ENCODE measurements around the gene TOGARAM1.

- no peak for TF ChIP-seq CTCF (IDR thresholded peaks at IDR 0.05)
- TF ChIP-seq POLR2A (IDR thresholded peaks at IDR 0.05): no peak
- TF ChIP-seq EP300 (IDR thresholded peaks at IDR 0.05): no peak
These were observed 838 bp upstream of the TOGARAM1 start for GRCh38 chr14:44961151-44961553.
